Measurements from ENCODE around the gene POLR2B.

The POLR2B gene

GRCh38 chr4:57076646-57077045 is 98.0 kb downstream of the POLR2B start:
- no peak for DNase-seq
- intact Hi-C loops (cut with DNase I): no loop called here

- no peak for DNase-seq
- intact Hi-C loops (cut with DNase I): no loop called here
Measured at GRCh38 chr4:57077550-57078343, 99.1 kb downstream of the POLR2B start.

GRCh38 chr4:57078685-57079521 is 100.2 kb downstream of the POLR2B start:
- no peak for DNase-seq
- intact Hi-C loops (cut with DNase I): no loop called here

Measured in posterior cingulate gyrus (tissue), 11 donors.